Endothelial cell of umbilical vein (primary cell): Measurements from ENCODE around the gene CILP. TPM values are rescaled to one million over a fixed set of nuclear protein-coding genes. Genes with fewer than 3 reads are reported as not detected.

Experiments
- BruUV-seq: library from RNA; stranded (reverse); fragments of 400-500 nt; replicated peaks from 2 replicates; lab custom pipeline; 2021; lab: Mats Ljungman, UMichigan
- CTCF ChIA-PET: fragments of 300-600, 350-600 bp; sonication (Branson Sonifier 250); formaldehyde crosslinking; loops from one replicate; lab custom pipeline; 2021; ENCODE audit warnings: antibody characterized with exemption, inconsistent platforms; lab: Charles Lee
- POLR2A ChIA-PET: fragments of 300-600, 350-600 bp; sonication (Branson Sonifier 250); formaldehyde crosslinking; loops from one replicate; lab custom pipeline; 2021; ENCODE audit warnings: antibody characterized with exemption, inconsistent platforms; lab: Charles Lee
- DNase-seq: peaks from one replicate; pipeline ENCODE4 v3.0.0-alpha.2; 2011; ENCODE audit warnings: low read depth, low spot score
- FAIRE-seq: peaks from 2 replicates; lab custom pipeline; 2011; peaks lifted over from hg19 to GRCh38; lab: Jason Lieb, UNC
- H2AFZ ChIP-seq: 2 replicates; pipeline ENCODE4 v1.6.0; 2012; ENCODE audit warnings: low read depth, low read length, control low read depth, inconsistent platforms
- H3K27ac ChIP-seq: 2 replicates; pipeline ENCODE4 v1.5.1; 2011; ENCODE audit warnings: low read depth, mild to moderate bottlenecking, control low read depth, low read length, moderate library complexity; ENCODE audit not compliant: insufficient read depth
- H3K27me3 ChIP-seq, 2 experiments: 2 replicates each; pipeline versions ENCODE4 v1.6.0 to v1.6.1; 2011; ENCODE audit warnings: low read length in 2 of 2, mixed read lengths in 1 of 2; ENCODE audit not compliant: control insufficient read depth in 2 of 2, insufficient read depth in 2 of 2
- H3K36me3 ChIP-seq, 2 experiments: 2 replicates in 1 of 2; 3 replicates in 1 of 2; pipeline ENCODE4 v1.5.1; 2011; ENCODE audit warnings: low read length in 2 of 2, mild to moderate bottlenecking in 1 of 2, moderate library complexity in 1 of 2; ENCODE audit not compliant: control insufficient read depth in 2 of 2, insufficient read depth in 2 of 2; ENCODE audit errors: extremely low read depth in 1 of 2
- H3K4me1 ChIP-seq: 3 replicates; pipeline ENCODE4 v1.5.1; 2011; ENCODE audit warnings: mild to moderate bottlenecking, low read length; ENCODE audit not compliant: control insufficient read depth, insufficient read depth; ENCODE audit errors: extremely low read depth
- H3K4me2 ChIP-seq: 2 replicates; pipeline ENCODE4 v1.6.1; 2011; ENCODE audit warnings: low read length, control low read depth, mixed read lengths; ENCODE audit not compliant: insufficient read depth
- H3K4me3 ChIP-seq, 3 experiments: fragments of 200-600 bp in 1 of 3; sonication (generic), shearing (Covaris generic) in 1 of 3; replicated peaks in 1 of 3; 2 replicates each; pipeline ENCODE4 v1.5.1; 2011 to 2016; ENCODE audit warnings: control low read depth in 3 of 3, low read length in 3 of 3, mild to moderate bottlenecking in 2 of 3, inconsistent platforms in 1 of 3, low read depth in 1 of 3, moderate library complexity in 1 of 3; ENCODE audit not compliant: insufficient read depth in 1 of 3
- H3K79me2 ChIP-seq: 2 replicates; pipeline ENCODE4 v1.6.0; 2012; ENCODE audit warnings: low read length, inconsistent platforms; ENCODE audit not compliant: control insufficient read depth, insufficient read depth
- H3K9ac ChIP-seq: replicated peaks from 2 replicates; pipeline ENCODE3; 2011; ENCODE audit warnings: low read length, control low read depth; ENCODE audit not compliant: insufficient read depth; ENCODE audit errors: extremely low read depth
- H3K9me1 ChIP-seq: replicated peaks from 3 replicates; pipeline ENCODE4 v1.6.0; 2011; ENCODE audit warnings: mild to moderate bottlenecking, low read length; ENCODE audit not compliant: control insufficient read depth, insufficient read depth; ENCODE audit errors: extremely low read depth
- H3K9me3 ChIP-seq: replicated peaks from 2 replicates; pipeline ENCODE4 v1.5.1; 2012; ENCODE audit warnings: low read length, inconsistent platforms; ENCODE audit not compliant: control insufficient read depth, insufficient read depth
- H4K20me1 ChIP-seq: replicated peaks from 2 replicates; pipeline ENCODE3; 2011; ENCODE audit warnings: mild to moderate bottlenecking, low read length; ENCODE audit not compliant: control insufficient read depth, insufficient read depth; ENCODE audit errors: extremely low read depth
- CTCF ChIP-seq, 2 donors: IDR thresholded peaks; 1 replicate in 1 of 2; 2 replicates in 1 of 2; pipeline ENCODE4 v1.5.1; 2011; ENCODE audit warnings: low read length in 2 of 2, mild to moderate bottlenecking in 2 of 2, moderate library complexity in 2 of 2, control low read depth in 1 of 2, inconsistent platforms in 1 of 2, low read depth in 1 of 2; ENCODE audit not compliant: insufficient read depth in 1 of 2; ENCODE audit errors: extremely low read depth in 1 of 2
- EZH2 ChIP-seq: IDR thresholded peaks from 2 replicates; pipeline ENCODE4 v1.6.1; 2012; ENCODE audit warnings: borderline replicate concordance, low read depth, mild to moderate bottlenecking, moderate library complexity, low read length, inconsistent platforms; ENCODE audit not compliant: severe bottlenecking
- FOS ChIP-seq: IDR thresholded peaks from 2 replicates; pipeline ENCODE4 v1.6.1; 2011; ENCODE audit warnings: mild to moderate bottlenecking, low read length, moderate library complexity, borderline replicate concordance; ENCODE audit not compliant: insufficient read depth
- GATA2 ChIP-seq: IDR thresholded peaks from 2 replicates; pipeline ENCODE4 v1.7.0; 2011; ENCODE audit warnings: low read depth, mild to moderate bottlenecking, moderate library complexity, mixed read lengths, low read length; ENCODE audit not compliant: insufficient read length, insufficient read depth
- JUN ChIP-seq: IDR thresholded peaks from 2 replicates; pipeline ENCODE4 v1.6.1; 2011; ENCODE audit warnings: borderline replicate concordance, low read depth; ENCODE audit not compliant: insufficient read length, insufficient read depth
- MYC ChIP-seq: IDR thresholded peaks from one replicate; pipeline ENCODE4 v1.6.1; 2011; ENCODE audit warnings: mild to moderate bottlenecking, low read depth, low read length
- POLR2A ChIP-seq: IDR thresholded peaks from 2 replicates; pipeline ENCODE4 v1.6.1; 2012; ENCODE audit warnings: low read depth, mild to moderate bottlenecking, control low read depth, low read length
- POLR2AphosphoS5 ChIP-seq: IDR thresholded peaks from 2 replicates; pipeline ENCODE4 v1.6.1; 2012; ENCODE audit warnings: low read depth, mild to moderate bottlenecking, control low read depth, low read length, moderate library complexity; ENCODE audit not compliant: insufficient read depth
- dilution Hi-C: fragments of 300-500 bp; cut with MboI; formaldehyde crosslinking; loops from one replicate; pipeline ENCODE4 v1.15.0; 2019; ENCODE audit warnings: low sequenced_read_pairs; ENCODE audit not compliant: extremely low pct_ligation_motif_present
- intact Hi-C: fragments of 100-400 bp; cut with micrococcal nuclease; formaldehyde crosslinking; loops from one replicate; pipeline ENCODE4 v1.10.0; 2022
- polyA plus RNA-seq, 4 experiments: library from polyadenylated mRNA; depleted of rRNA in 3 of 4; stranded (reverse) in 3 of 4; unstranded in 1 of 4; fragments of >200 nt; gene quantifications; 2 replicates each; pipeline versions ENCODE4 v1.2.1 to v1.2.3, GENCODE V29; 2011 to 2012; ENCODE audit warnings: missing spikeins in 1 of 4
- total RNA-seq: library from RNA; stranded (reverse); gene quantifications from 2 replicates; pipeline ENCODE4 v1.2.3, GENCODE V29; 2021
- TF ChIP-seq, protein P1 (sequence below): IDR thresholded peaks from 2 replicates; pipeline ENCODE4 v1.6.1; 2011; ENCODE audit not compliant: insufficient read depth, insufficient read length

Gene CILP
- total and polyA plus RNA-seq, 2 donors (not counting 3 experiments of a cell fraction or from before 2014, with no cell fraction given): 0.01 TPM; not detected in 1

DNA sequence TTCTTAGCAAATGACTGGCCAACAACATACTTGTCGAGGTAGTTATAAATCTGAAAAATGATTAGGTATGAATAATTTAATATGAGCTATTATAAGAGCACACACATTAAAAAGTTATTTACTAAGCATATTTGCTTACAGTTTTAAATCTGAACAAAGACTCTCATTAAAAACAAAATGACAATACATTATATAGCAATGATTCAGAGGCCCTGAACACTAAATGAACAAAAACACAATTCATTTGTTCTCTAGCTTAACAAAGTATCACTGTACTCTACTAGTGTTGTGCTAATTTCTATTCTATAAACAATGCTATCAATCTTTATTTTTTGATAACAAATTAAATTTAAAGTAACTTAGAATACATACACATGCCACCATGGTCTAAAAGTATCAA is 47.1 kb downstream of the CILP start:
- TF ChIP-seq EZH2 (no peak), JUN (no peak), POLR2A (no peak)
- dilution Hi-C loops (no loop called here), intact Hi-C loops (no loop called here)
- Histone ChIP-seq H3K36me3 (peaks cover 0 to 5% of the 10 kb centered on the region in 2 experiments), H3K4me2 (no peak overlapping the region), H3K9me3 (no peaks in the 10 kb centered on the region), H3K27me3 (no peaks in the 10 kb centered on the region), H4K20me1 (no peaks in the 10 kb centered on the region), H3K27ac (no peak overlapping the region), H3K79me2 (peaks cover 2% of the 10 kb centered on the region), H3K4me1 (no peaks in the 10 kb centered on the region), H3K9me1 (no peaks in the 10 kb centered on the region), H3K4me3 (no peak overlapping the region), H2AFZ (no peak overlapping the region), H3K9ac (no peak overlapping the region)
- FAIRE-seq (no peak), DNase-seq (no peak)
- no TSS peak for BruUV-seq
- ChIA-PET CTCF (interaction anchor here (0.8 to 1.1 kb wide), 2 partner anchors 12 to 20 kb away, joined by 3 read pairs; no protein-coding TSS in a partner anchor), POLR2A (no interaction called here)

DNA sequence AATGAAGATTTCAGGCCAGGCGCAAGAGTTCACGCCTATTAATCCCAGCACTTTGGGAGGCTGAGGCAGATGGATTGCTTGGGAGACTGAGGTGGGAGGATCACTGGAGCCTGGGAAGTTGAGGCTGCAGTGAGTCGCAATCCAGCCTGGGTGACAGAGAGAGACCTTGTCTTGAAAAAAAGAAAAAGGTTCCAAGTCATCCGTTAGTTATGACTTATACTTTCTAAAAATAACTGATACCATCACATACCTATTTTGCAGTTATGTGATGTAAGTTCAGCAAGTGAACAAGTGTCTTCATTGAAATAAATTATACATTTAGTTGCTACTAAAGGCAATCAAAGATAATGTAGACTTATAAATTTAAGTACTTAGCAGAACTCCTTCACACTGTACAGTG is 48.2 kb downstream of the CILP start:
- ChIA-PET POLR2A (no interaction called here), CTCF (no interaction called here)
- Histone ChIP-seq H3K9ac (no peak overlapping the region), H3K36me3 (peaks cover 3 to 7% of the 10 kb centered on the region in 2 experiments), H3K27me3 (no peaks in the 10 kb centered on the region), H3K79me2 (peaks cover 2% of the 10 kb centered on the region), H3K9me1 (no peaks in the 10 kb centered on the region), H2AFZ (no peak overlapping the region), H3K4me1 (no peaks in the 10 kb centered on the region), H3K27ac (no peak overlapping the region), H3K9me3 (no peaks in the 10 kb centered on the region), H4K20me1 (no peaks in the 10 kb centered on the region), H3K4me3 (no peak overlapping the region), H3K4me2 (no peak overlapping the region)
- DNase-seq (no peak), FAIRE-seq (no peak)
- intact Hi-C loops (no loop called here), dilution Hi-C loops (no loop called here)
- no peak for TF ChIP-seq GATA2
- TF ChIP-seq POLR2AphosphoS5: no peak
- no peak for TF ChIP-seq FOS
- no peak for TF ChIP-seq EZH2
- TF ChIP-seq POLR2A: no peak
- no peak for TF ChIP-seq CTCF (IDR thresholded peaks at IDR 0.05; ENCODE audit: extremely low read depth in 1 of 2, insufficient read depth in 1 of 2, low read depth in 1 of 2, low read length in 2 of 2)
- TF ChIP-seq MYC: no peak
- TF ChIP-seq JUN: no peak
- TF ChIP-seq, protein P1, sequence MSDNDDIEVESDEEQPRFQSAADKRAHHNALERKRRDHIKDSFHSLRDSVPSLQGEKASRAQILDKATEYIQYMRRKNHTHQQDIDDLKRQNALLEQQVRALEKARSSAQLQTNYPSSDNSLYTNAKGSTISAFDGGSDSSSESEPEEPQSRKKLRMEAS: no peak
- BruUV-seq: no TSS peak
